SKM-1 treated with dmso at 0.1 percent for 144 hours (cell line): ENCODE data around the gene SELENOM.
"Not testable (repeated sequence)": the region's sequence is repeated elsewhere in the genome, so short reads cannot be mapped to it uniquely, and the experiment has no call there.

Experiments used
- DNase-seq: peaks from one replicate; lab custom pipeline; 2025; ENCODE audit not compliant: unreplicated experiment; lab: John Stamatoyannopoulos, UW

SELENOM gene

GRCh38 chr22:31134688-31135087 is 27.3 kb upstream of the SELENOM start:
- no peak for DNase-seq

GRCh38 chr22:31133911-31134310 is 26.5 kb upstream of the SELENOM start:
- no peak for DNase-seq

- DNase-seq: no peak
These were observed 23.5 kb upstream of the SELENOM start for GRCh38 chr22:31130873-31131272.

GRCh38 chr22:31128156-31128555 is 20.8 kb upstream of the SELENOM start:
- no peak for DNase-seq

GRCh38 chr22:31127181-31127772 is 19.9 kb upstream of the SELENOM start:
- DNase-seq: no peak

GRCh38 chr22:31126869-31127175 is 19.5 kb upstream of the SELENOM start:
- no peak for DNase-seq

GRCh38 chr22:31126128-31126868 is 18.9 kb upstream of the SELENOM start:
- DNase-seq: no peak

- DNase-seq: no peak
These were observed 18.3 kb upstream of the SELENOM start for GRCh38 chr22:31125521-31126117.

- DNase-seq: no peak
These were observed 17.6 kb upstream of the SELENOM start for GRCh38 chr22:31124811-31125465.

GRCh38 chr22:31124290-31124689 is 16.9 kb upstream of the SELENOM start:
- no peak for DNase-seq

GRCh38 chr22:31123292-31123602 is 15.9 kb upstream of the SELENOM start:
- no peak for DNase-seq

GRCh38 chr22:31122532-31123291 is 15.3 kb upstream of the SELENOM start, which contains the start of gene INPP5J:
INPP5J (plus strand) TSS chr22:31122966; CDS start chr22:31123015, 49 bp downstream.
- no peak for DNase-seq

GRCh38 chr22:31122196-31122531 is 14.8 kb upstream of the SELENOM start:
- DNase-seq: no peak

GRCh38 chr22:31121403-31121802 is 14.0 kb upstream of the SELENOM start:
- DNase-seq: no peak

- DNase-seq: no peak
These were observed 13.3 kb upstream of the SELENOM start for GRCh38 chr22:31120642-31121041.

- no peak for DNase-seq
These were observed 12.9 kb upstream of the SELENOM start for GRCh38 chr22:31120230-31120629.

- DNase-seq: no peak
These were observed 11.8 kb upstream of the SELENOM start for GRCh38 chr22:31119026-31119717.

- DNase-seq: no peak
These were observed 10.9 kb upstream of the SELENOM start for GRCh38 chr22:31118046-31118820.

- DNase-seq: not testable (repeated sequence)
These were observed 5.3 kb upstream of the SELENOM start for GRCh38 chr22:31112547-31113091.

GRCh38 chr22:31107894-31108218 is 488 bp upstream of the SELENOM start:
- DNase-seq: no peak
